Liver (tissue), 9 donors: Measurements from ENCODE around the gene UGT1A8. TPM values are rescaled to one million over a fixed set of nuclear protein-coding genes. Genes with fewer than 3 reads are reported as not detected.

Experiments
- DNase-seq: peaks from one replicate; pipeline ENCODE4 v3.0.0-alpha.2; 2017; ENCODE audit warnings: low spot score
- H3K27ac ChIP-seq, 2 donors: one replicate each; pipeline ENCODE4 v1.7.0; 2013; ENCODE audit warnings: inconsistent platforms in 2 of 2, low read length in 2 of 2, control low read depth in 1 of 2, low read depth in 1 of 2, mild to moderate bottlenecking in 1 of 2
- H3K27me3 ChIP-seq, 4 donors: one replicate each; pipeline versions ENCODE4 v1.6.1 to v1.7.0; 2013; ENCODE audit warnings: low read length in 3 of 4, inconsistent platforms in 1 of 4, mild to moderate bottlenecking in 1 of 4, moderate library complexity in 1 of 4; ENCODE audit not compliant: control insufficient read depth in 4 of 4, insufficient read depth in 4 of 4
- H3K36me3 ChIP-seq, 4 donors: one replicate each; pipeline versions ENCODE4 v1.6.1 to v1.7.0; 2013; ENCODE audit warnings: low read length in 3 of 4, mild to moderate bottlenecking in 3 of 4, low read depth in 1 of 4, moderate library complexity in 1 of 4; ENCODE audit not compliant: control insufficient read depth in 4 of 4, insufficient read depth in 3 of 4
- H3K4me1 ChIP-seq, 4 donors: one replicate each; pipeline versions ENCODE4 v1.6.1 to v1.7.0; 2013; ENCODE audit warnings: low read length in 3 of 4, mild to moderate bottlenecking in 3 of 4, moderate library complexity in 1 of 4; ENCODE audit not compliant: control insufficient read depth in 4 of 4, insufficient read depth in 4 of 4
- H3K4me3 ChIP-seq, 3 donors: one replicate each; pipeline versions ENCODE4 v1.6.1 to v1.7.0; 2013; ENCODE audit warnings: low read length in 3 of 3, control low read depth in 1 of 3, low read depth in 1 of 3, mild to moderate bottlenecking in 1 of 3
- H3K9ac ChIP-seq, 2 donors: one replicate each; pipeline ENCODE4 v1.7.0; 2013; ENCODE audit warnings: low read length in 2 of 2, mild to moderate bottlenecking in 2 of 2, moderate library complexity in 2 of 2, control low read depth in 1 of 2, low read depth in 1 of 2
- H3K9me3 ChIP-seq, 4 donors: one replicate each; pipeline versions ENCODE4 v1.6.1 to v1.7.0; 2013; ENCODE audit warnings: low read length in 3 of 4; ENCODE audit not compliant: control insufficient read depth in 4 of 4
- ATF3 ChIP-seq: IDR thresholded peaks from 2 replicates; pipeline ENCODE4 v1.6.1; 2016; ENCODE audit warnings: antibody characterized with exemption
- EGR1 ChIP-seq, 2 donors: IDR thresholded peaks; 2 replicates each; pipeline ENCODE4 v1.6.1; 2016 to 2018; ENCODE audit warnings: antibody characterized with exemption in 2 of 2, low read depth in 2 of 2
- FOXA1 ChIP-seq: IDR thresholded peaks from 2 replicates; pipeline ENCODE4 v1.6.1; 2016; ENCODE audit warnings: antibody characterized with exemption
- FOXA2 ChIP-seq: IDR thresholded peaks from 2 replicates; pipeline ENCODE4 v1.6.1; 2016; ENCODE audit warnings: antibody characterized with exemption
- HNF4A ChIP-seq, 2 donors: conservative IDR thresholded peaks; 2 replicates each; pipeline ENCODE4 v1.6.1; 2016; ENCODE audit warnings: antibody characterized with exemption in 2 of 2, mild to moderate bottlenecking in 2 of 2
- HNF4G ChIP-seq: IDR thresholded peaks from 2 replicates; pipeline ENCODE4 v1.6.1; 2016; ENCODE audit warnings: antibody characterized with exemption
- NR2F2 ChIP-seq: IDR thresholded peaks from 2 replicates; pipeline ENCODE4 v1.6.1; 2016; ENCODE audit warnings: antibody characterized with exemption
- RAD21 ChIP-seq, 2 donors: IDR thresholded peaks; 2 replicates each; pipeline ENCODE4 v1.6.1; 2016; ENCODE audit warnings: antibody characterized with exemption in 2 of 2, mild to moderate bottlenecking in 2 of 2
- REST ChIP-seq: IDR thresholded peaks from 2 replicates; pipeline ENCODE4 v1.6.1; 2016; ENCODE audit warnings: antibody characterized with exemption, mild to moderate bottlenecking
- RXRA ChIP-seq, 2 donors: IDR thresholded peaks; 2 replicates each; pipeline ENCODE4 v1.6.1; 2017 to 2018; ENCODE audit warnings: antibody characterized with exemption in 2 of 2, mild to moderate bottlenecking in 1 of 2
- SP1 ChIP-seq: IDR thresholded peaks from 2 replicates; pipeline ENCODE4 v1.6.1; 2018; ENCODE audit warnings: antibody characterized with exemption, mild to moderate bottlenecking
- TAF1 ChIP-seq: conservative IDR thresholded peaks from 2 replicates; pipeline ENCODE4 v1.6.1; 2016; ENCODE audit warnings: antibody characterized with exemption, mild to moderate bottlenecking
- YY1 ChIP-seq: IDR thresholded peaks from 2 replicates; pipeline ENCODE4 v1.6.1; 2016; ENCODE audit warnings: antibody characterized with exemption, mild to moderate bottlenecking
- WGBS: extraction: QIAGEN DNeasy Blood & Tissue Kit; methylation state at CpG from one replicate; pipeline ENCODE4 v1.1.7; 2013; 5-methylcytosine and 5-hydroxymethylcytosine counted together
- polyA plus RNA-seq, 2 donors: library from polyadenylated mRNA; stranded (reverse) in 1 of 2; unstranded in 1 of 2; fragments of 200-250 nt in 1 of 2; fragments of >200 nt in 1 of 2; fragmentation: Nextera tagmentation in 1 of 2; extraction: Ambion mirVana in 1 of 2; gene quantifications; one replicate each; pipeline versions ENCODE4 v1.2.1 to v1.2.3, GENCODE V29; 2013 to 2015
- total RNA-seq, 2 donors: library from RNA; depleted of rRNA; stranded (reverse); fragments of >200 nt; gene quantifications; one replicate each; pipeline ENCODE4 v1.2.3, GENCODE V29; 2014
- TF ChIP-seq, protein P1 (sequence below): IDR thresholded peaks from 2 replicates; pipeline ENCODE4 v1.6.1; 2016; ENCODE audit warnings: antibody characterized with exemption
- TF ChIP-seq, protein P2 (sequence below): fragments of 150-350 bp; IDR thresholded peaks from 2 replicates; pipeline ENCODE4 v1.5.1; 2017; ENCODE audit warnings: improper control_type of control experiment, low read depth, low read length; ENCODE audit not compliant: missing input control
- TF ChIP-seq, protein P3 (sequence below): IDR thresholded peaks from 2 replicates; pipeline ENCODE4 v1.6.1; 2016; ENCODE audit warnings: antibody characterized with exemption
- donor health status: healthy.
- donor health status: healthy.
- donor health status: healthy.
- donor health status: healthy.
- donor health status: healthy.

Gene UGT1A8
- total and polyA plus RNA-seq, 4 donors, result 0.17 to 0.51 (median 0.48) TPM; not detected in 1

- no peak for DNase-seq
These were observed 137.6 kb downstream of the UGT1A8 start for GRCh38 chr2:233754872-233755611.

GRCh38 chr2:233756429-233757081, 139.1 kb downstream of the UGT1A8 start:
- Histone ChIP-seq H3K36me3 (no peaks in the 10 kb centered on the region), H3K4me1 (peaks cover 12 to 58% (median 31%) of the 10 kb centered on the region in 4 donors), H3K4me3 (no peak overlapping the region), H3K27ac (peak overlapping the region; percentile 69 to 72), H3K9ac (peak overlapping the region in 1 of 2 donors; percentile 63), H3K27me3 (no peaks in the 10 kb centered on the region), H3K9me3 (no peaks in the 10 kb centered on the region)
- DNase-seq, result no peak
- WGBS, result 24% methylated on average over 7 of the region's 7 CpGs
- TF ChIP-seq EGR1 (IDR thresholded peaks at IDR 0.05; ENCODE audit: low read depth in 2 of 2), result no peak
- TF ChIP-seq HNF4A (conservative IDR thresholded peaks at IDR 0.05), result peak; percentile 96 to 98
- peak; percentile 49 for TF ChIP-seq TAF1
- TF ChIP-seq YY1, result peak; percentile 74
- TF ChIP-seq NR2F2, result peak; percentile 77
- TF ChIP-seq HNF4G, result peak; percentile 95
- TF ChIP-seq REST, result peak; percentile 62
- peak; percentile 89 for TF ChIP-seq FOXA1
- peak; percentile 81 for TF ChIP-seq ATF3
- peak; percentile 100 for TF ChIP-seq SP1
- peak; percentile 99 to 100 for TF ChIP-seq RXRA (IDR thresholded peaks at IDR 0.05)
- TF ChIP-seq, protein P1, sequence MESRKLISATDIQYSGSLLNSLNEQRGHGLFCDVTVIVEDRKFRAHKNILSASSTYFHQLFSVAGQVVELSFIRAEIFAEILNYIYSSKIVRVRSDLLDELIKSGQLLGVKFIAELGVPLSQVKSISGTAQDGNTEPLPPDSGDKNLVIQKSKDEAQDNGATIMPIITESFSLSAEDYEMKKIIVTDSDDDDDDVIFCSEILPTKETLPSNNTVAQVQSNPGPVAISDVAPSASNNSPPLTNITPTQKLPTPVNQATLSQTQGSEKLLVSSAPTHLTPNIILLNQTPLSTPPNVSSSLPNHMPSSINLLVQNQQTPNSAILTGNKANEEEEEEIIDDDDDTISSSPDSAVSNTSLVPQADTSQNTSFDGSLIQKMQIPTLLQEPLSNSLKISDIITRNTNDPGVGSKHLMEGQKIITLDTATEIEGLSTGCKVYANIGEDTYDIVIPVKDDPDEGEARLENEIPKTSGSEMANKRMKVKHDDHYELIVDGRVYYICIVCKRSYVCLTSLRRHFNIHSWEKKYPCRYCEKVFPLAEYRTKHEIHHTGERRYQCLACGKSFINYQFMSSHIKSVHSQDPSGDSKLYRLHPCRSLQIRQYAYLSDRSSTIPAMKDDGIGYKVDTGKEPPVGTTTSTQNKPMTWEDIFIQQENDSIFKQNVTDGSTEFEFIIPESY, result peak; percentile 93
- peak; percentile 50 to 62 for TF ChIP-seq RAD21 (IDR thresholded peaks at IDR 0.05)

More at GRCh38 chr2:233754872-233755611, 137.6 kb downstream of the UGT1A8 start:
- no peak overlapping the region for H3K27ac ChIP-seq
- H3K9ac ChIP-seq, result no peak overlapping the region
- H3K36me3 ChIP-seq, result no peaks in the 10 kb centered on the region
- no peaks in the 10 kb centered on the region for H3K27me3 ChIP-seq
- H3K4me3 ChIP-seq, result no peak overlapping the region
- 96% methylated on average over 44 of the region's 44 CpGs for WGBS
- no peaks in the 10 kb centered on the region for H3K9me3 ChIP-seq
- TF ChIP-seq ATF3 (no peak), FOXA2 (no peak), EGR1 (IDR thresholded peaks at IDR 0.05; ENCODE audit: low read depth in 2 of 2) (no peak), FOXA1 (no peak), HNF4A (conservative IDR thresholded peaks at IDR 0.05) (no peak), TAF1 (no peak)
- TF ChIP-seq, protein P1, result no peak
- TF ChIP-seq, protein P2, sequence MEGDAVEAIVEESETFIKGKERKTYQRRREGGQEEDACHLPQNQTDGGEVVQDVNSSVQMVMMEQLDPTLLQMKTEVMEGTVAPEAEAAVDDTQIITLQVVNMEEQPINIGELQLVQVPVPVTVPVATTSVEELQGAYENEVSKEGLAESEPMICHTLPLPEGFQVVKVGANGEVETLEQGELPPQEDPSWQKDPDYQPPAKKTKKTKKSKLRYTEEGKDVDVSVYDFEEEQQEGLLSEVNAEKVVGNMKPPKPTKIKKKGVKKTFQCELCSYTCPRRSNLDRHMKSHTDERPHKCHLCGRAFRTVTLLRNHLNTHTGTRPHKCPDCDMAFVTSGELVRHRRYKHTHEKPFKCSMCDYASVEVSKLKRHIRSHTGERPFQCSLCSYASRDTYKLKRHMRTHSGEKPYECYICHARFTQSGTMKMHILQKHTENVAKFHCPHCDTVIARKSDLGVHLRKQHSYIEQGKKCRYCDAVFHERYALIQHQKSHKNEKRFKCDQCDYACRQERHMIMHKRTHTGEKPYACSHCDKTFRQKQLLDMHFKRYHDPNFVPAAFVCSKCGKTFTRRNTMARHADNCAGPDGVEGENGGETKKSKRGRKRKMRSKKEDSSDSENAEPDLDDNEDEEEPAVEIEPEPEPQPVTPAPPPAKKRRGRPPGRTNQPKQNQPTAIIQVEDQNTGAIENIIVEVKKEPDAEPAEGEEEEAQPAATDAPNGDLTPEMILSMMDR, result no peak
- TF ChIP-seq, protein P3, sequence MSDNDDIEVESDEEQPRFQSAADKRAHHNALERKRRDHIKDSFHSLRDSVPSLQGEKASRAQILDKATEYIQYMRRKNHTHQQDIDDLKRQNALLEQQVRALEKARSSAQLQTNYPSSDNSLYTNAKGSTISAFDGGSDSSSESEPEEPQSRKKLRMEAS, result no peak
- peaks cover 12 to 52% (median 31%) of the 10 kb centered on the region in 4 donors for H3K4me1 ChIP-seq
